ENCODE results near the gene PARD3.
"Not testable (repeated sequence)": the region's sequence is repeated elsewhere in the genome, so short reads cannot be mapped to it uniquely, and the experiment has no call there.

Gene PARD3

DNA sequence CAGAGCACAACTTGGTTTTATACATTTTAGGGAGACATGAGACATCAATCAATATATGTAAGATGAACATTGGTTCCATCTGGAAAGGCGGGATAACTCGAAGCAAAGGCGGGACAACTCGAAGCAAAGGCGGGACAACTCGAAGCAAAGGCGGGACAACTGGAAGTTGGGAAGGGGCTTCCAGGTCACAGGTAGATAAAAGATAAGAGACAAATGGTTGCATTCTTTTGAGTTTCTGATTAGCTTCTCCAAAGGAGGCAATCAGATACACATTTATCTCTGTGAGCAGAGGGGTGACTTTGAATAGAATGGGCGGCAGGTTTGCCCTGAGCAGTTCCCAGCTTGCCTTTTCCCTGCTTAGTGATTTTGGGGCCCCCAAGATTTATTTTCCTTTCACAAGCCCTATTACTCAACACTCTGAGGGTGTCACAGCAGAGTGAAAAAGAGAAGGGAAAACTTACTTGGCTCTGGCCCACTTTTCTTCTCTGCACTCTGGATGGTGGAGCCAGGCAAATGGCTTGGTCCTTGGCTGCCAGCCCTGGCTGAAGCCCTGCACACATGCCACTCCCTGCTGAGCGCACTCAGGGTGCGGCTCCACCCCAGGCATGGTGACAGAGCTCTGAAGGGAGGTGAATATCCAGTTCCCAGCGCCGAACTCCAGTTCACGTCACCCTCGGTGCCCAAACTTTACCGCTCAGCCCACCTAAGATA is 46.7 kb downstream of the PARD3 start:
- in situ Hi-C loops (cut with MboI; ENCODE audit: low sequenced_read_pairs): no loop called here

DNA sequence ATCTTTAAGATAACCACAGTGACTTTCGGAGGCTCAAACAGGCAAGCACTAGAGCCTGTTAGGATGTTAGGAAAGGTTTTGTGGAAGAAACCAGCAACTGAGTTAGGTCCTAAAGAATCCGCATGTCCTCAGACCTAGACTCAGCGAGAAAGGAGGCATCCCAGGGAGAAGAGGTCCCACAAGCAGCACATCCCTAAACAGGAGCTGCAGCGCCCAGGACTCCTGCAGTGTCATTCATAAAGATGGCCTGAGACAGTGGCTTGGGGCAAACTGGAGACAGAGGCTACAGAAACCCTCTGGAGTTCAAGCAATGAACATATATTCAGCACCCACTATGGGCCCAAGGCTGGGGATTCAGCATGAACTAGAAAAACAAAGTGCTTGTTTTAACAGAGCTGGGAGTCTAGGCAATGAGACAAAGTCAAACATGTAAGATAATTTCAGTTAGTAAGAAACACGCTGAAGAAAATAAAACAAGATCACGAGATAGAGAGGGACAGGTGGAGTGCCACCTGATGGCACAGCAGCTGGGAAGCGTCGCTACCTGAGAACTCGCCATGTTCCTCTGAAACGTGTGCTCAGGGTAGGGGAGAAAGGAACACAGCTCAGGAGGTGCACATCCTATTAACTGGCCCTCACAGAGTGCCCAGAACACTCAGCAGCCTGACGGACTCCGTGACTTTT is 48.1 kb downstream of the PARD3 start:
- in situ Hi-C loops (cut with MboI; ENCODE audit: low sequenced_read_pairs): no loop called here

DNA sequence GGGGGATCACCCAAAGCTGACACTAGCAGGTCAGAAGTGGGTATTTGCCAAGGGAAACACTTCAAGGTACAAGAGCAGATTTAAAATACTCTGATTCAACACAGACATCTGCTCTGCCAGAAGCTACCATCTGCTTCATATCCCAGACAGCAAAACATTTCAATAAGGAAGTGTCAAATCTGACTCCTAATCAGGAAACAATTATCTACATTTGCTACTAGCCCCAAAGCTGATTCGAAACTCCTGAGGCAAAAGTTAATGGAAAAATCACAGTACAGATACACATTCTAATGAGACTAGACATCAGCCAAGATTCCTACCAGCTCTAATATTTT is 48.9 kb downstream of the PARD3 start:
- in situ Hi-C loops (cut with MboI; ENCODE audit: low sequenced_read_pairs): no loop called here

GRCh38 chr10:34764472-34764946 is 50.6 kb downstream of the PARD3 start:
- in situ Hi-C loops (cut with MboI; ENCODE audit: low sequenced_read_pairs): no loop called here

- in situ Hi-C loops (cut with MboI; ENCODE audit: low sequenced_read_pairs): no loop called here
Observed at GRCh38 chr10:34762603-34763299, 52.3 kb downstream of the PARD3 start.

- in situ Hi-C loops (cut with MboI; ENCODE audit: low sequenced_read_pairs): no loop called here
Observed at GRCh38 chr10:34762156-34762555, 52.9 kb downstream of the PARD3 start.

- in situ Hi-C loops (cut with MboI; ENCODE audit: low sequenced_read_pairs): no loop called here
Observed at GRCh38 chr10:34761453-34761852, 53.6 kb downstream of the PARD3 start.

DNA sequence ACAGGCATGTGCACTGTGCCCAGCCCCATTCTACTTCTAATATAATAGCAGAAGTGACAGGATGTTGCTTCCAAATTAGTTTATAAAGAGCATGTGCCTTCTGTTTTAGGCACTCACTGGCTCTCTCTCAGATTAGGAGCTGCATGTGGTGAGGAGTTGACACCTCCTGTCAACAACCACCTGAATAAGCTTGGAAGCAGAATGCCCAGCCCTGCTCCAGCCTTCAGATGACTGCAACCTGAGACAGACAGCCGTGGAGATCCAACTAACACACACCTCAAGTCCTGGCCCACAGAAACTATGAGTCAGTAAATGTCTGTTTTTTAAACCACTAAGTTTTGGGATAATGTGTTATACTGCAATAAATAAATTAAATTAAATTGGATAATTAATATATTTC is 54.5 kb downstream of the PARD3 start:
- in situ Hi-C loops (cut with MboI; ENCODE audit: low sequenced_read_pairs): no loop called here

GRCh38 chr10:34759837-34760215 is 55.3 kb downstream of the PARD3 start:
- in situ Hi-C loops (cut with MboI; ENCODE audit: low sequenced_read_pairs): no loop called here

GRCh38 chr10:34759161-34759836 is 55.8 kb downstream of the PARD3 start:
- in situ Hi-C loops (cut with MboI; ENCODE audit: low sequenced_read_pairs): no loop called here

- in situ Hi-C loops (cut with MboI; ENCODE audit: low sequenced_read_pairs): no loop called here
Observed at GRCh38 chr10:34758447-34758996, 56.6 kb downstream of the PARD3 start.

DNA sequence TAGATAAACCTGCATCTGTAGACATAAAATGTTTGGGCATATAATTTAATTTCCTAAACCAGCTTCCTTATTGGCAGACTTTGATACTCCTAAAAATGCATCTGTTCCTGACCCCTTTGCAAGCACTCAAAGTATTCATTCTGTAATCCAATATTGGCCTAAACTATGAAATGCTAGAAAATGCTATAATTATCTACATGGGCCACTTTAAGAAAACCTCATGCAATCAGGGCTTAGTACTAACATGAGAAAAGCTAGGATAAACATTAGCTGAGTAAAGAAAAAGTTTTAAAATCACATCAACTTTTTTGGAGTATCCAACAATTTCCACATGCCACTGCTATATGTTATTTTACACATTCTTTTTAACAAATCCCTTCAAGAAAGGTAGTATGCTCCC is 57.2 kb downstream of the PARD3 start:
- in situ Hi-C loops (cut with MboI; ENCODE audit: low sequenced_read_pairs): no loop called here

DNA sequence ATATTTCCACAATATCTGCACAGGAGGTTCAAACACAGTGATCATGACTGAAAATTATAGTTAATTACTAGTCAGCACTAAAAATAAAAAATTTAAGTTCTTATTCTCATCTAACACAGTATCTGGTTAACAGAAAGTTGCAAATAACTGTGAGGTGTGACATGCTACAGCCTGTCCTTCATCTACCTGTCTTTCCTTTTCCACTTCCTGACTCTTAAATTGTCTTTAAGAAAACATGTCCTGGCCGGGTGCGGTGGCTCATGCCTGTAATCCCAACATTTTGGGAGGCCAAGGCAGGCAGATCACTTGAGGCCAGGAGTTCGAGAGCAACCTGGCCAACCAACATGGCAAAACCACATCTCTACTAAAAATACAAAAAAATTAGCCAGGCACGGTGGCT is 57.9 kb downstream of the PARD3 start:
- in situ Hi-C loops (cut with MboI; ENCODE audit: low sequenced_read_pairs): not testable (repeated sequence)

- in situ Hi-C loops (cut with MboI; ENCODE audit: low sequenced_read_pairs): no loop called here
Observed at GRCh38 chr10:34756584-34756983, 58.5 kb downstream of the PARD3 start.

DNA sequence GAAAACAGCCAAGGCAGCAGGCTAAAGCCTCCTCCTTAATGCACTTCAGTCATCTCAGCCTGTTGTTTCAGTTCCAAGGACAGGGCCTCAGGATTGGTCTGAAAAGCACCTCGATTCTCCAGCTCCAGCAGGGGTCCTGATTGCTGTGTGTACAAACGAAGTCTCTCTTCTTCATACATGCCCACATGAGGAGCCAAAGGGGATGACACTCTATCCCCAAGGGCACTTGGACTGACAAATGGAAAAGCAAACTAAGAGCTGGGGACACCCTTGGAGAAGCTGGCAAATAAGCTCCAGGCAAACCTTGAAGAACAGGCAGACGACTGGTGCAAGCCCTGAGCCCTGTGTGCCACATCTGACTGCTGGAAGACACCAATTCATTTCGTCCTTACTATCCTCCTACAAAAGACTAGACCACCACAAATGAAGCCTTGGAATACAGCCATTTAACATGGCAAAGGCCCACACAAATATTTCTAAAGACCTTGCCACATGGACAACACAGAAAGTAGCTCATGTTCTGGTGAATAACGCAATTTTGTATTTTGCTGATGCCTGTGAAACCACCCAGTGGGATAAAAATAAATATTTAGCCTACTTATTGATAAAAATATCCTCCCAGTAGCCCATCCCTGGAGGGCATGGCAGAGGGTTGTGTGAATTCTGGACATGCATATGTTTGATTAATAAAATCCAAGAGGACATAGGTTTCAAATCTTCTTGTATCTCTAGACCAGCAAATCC is 61.9 kb downstream of the PARD3 start:
- in situ Hi-C loops (cut with MboI; ENCODE audit: low sequenced_read_pairs): no loop called here

- in situ Hi-C loops (cut with MboI; ENCODE audit: low sequenced_read_pairs): no loop called here
Observed at GRCh38 chr10:34751272-34751671, 63.8 kb downstream of the PARD3 start.

GRCh38 chr10:34750795-34751194 is 64.3 kb downstream of the PARD3 start:
- in situ Hi-C loops (cut with MboI; ENCODE audit: low sequenced_read_pairs): not testable (repeated sequence)

DNA sequence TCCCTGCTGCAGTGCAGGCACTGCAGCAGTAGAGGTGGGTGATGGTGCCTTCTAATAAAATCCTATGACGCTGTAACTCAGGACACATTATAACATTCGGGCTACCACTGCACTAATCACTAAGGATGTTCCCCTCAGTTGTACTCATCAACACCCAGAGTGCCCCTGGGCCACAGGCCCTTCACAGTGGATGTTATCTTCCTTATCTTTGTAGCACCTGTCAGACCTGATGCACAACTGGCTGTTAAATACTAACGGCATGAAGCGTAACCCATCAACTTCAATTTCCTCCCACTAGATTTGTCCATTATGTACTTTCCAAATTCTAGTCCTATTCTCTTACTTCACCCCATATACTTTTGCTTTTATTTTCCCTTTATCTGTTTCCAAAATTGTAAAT is 66.3 kb downstream of the PARD3 start:
- in situ Hi-C loops (cut with MboI; ENCODE audit: low sequenced_read_pairs): no loop called here

- in situ Hi-C loops (cut with MboI; ENCODE audit: low sequenced_read_pairs): no loop called here
Observed at GRCh38 chr10:34748357-34748756, 66.7 kb downstream of the PARD3 start.

DNA sequence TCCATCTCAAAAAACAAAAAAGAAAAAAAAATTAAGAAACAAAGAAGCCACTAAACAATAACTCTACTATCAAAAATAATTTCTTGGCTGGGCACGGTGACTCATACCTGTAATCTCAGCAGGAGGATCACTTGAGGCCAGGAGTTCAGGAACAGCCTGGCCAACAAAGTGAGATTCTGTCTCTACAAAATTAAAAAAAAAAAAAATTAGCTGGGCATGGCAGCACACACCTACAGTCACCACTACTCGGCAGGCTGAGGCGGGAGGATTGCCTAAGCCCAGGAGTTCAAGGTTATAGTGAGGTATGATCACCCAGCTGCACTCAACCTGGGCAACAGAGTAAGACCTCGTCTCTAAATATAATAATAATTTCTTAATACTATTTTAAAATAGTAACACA is 69.0 kb downstream of the PARD3 start:
- in situ Hi-C loops (cut with MboI; ENCODE audit: low sequenced_read_pairs): no loop called here

DNA sequence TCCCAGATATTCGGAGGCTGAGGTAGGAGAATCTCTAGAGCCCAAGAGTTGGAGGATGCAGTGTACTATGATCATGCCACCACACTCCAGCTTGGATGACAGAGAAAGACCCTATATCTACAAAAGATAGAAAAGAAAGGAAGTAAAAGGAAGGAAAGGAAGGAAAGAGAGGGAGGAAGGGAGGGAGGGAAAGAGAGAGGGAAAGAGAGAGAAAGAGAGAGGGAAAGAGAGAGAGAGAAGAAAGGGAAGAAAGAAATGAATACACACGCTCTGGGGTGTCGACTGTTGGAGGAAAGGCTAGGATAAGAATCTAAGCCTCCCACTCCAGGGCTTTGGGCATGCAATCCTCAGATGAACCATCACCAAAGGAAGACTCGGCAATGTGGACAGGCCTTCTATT is 69.9 kb downstream of the PARD3 start:
- in situ Hi-C loops (cut with MboI; ENCODE audit: low sequenced_read_pairs): no loop called here
